Psoas muscle (tissue), 8 donors: Measurements from ENCODE around the gene NEIL1. TPM values are rescaled to one million over a fixed set of nuclear protein-coding genes. Genes with fewer than 3 reads are reported as not detected.

Source experiments
- ATAC-seq, 4 donors: fragments of 200-7000 bp; cut with Tn5 transposase; one replicate each; pipeline ENCODE4 v1.9.1; 2020; ENCODE audit warnings: moderate library complexity in 3 of 4, mild to moderate bottlenecking in 2 of 4
- DNase-seq, 2 donors: peaks; one replicate each; pipeline ENCODE4 v3.0.0-alpha.2; 2020
- H3K27ac ChIP-seq: fragments of 200-600 bp; one replicate; pipeline ENCODE4 v1.8.0; 2022
- H3K27me3 ChIP-seq, 3 donors: fragments of 200-600 bp in 1 of 3; one replicate each; pipeline versions ENCODE4 v1.6.1 to v1.8.0; 2013 to 2022; ENCODE audit warnings: low read length in 2 of 3, mild to moderate bottlenecking in 2 of 3, moderate library complexity in 1 of 3; ENCODE audit not compliant: insufficient read depth in 3 of 3
- H3K36me3 ChIP-seq, 2 donors: fragments of 200-600 bp in 1 of 2; one replicate each; pipeline versions ENCODE4 v1.6.1 to v1.8.0; 2013 to 2022; ENCODE audit warnings: low read depth in 1 of 2, mild to moderate bottlenecking in 1 of 2, moderate library complexity in 1 of 2; ENCODE audit not compliant: insufficient read depth in 1 of 2
- H3K4me1 ChIP-seq: fragments of 200-600 bp; one replicate; pipeline ENCODE4 v1.8.0; 2022
- H3K4me3 ChIP-seq: fragments of 200-600 bp; one replicate; pipeline ENCODE4 v1.8.0; 2022; ENCODE audit warnings: mild to moderate bottlenecking
- H3K9me3 ChIP-seq: fragments of 200-600 bp; one replicate; pipeline ENCODE4 v1.8.0; 2022
- WGBS, 3 donors: extraction: QIAGEN DNeasy Blood & Tissue Kit; methylation state at CpG; one replicate each; pipeline versions ENCODE4 v1.1.6 to v1.1.7; 2013; 5-methylcytosine and 5-hydroxymethylcytosine counted together
- intact Hi-C, 2 donors: fragments of 100-400 bp; cut with DNase I; formaldehyde crosslinking; loops; one replicate each; pipeline versions ENCODE4 v1.11.0 to v1.14.2; 2022
- polyA plus RNA-seq, 3 donors: library from polyadenylated mRNA; stranded (reverse); fragments of 200-250 nt; gene quantifications; one replicate each; pipeline ENCODE4 v1.2.3, GENCODE V29; 2013
- total RNA-seq, 4 donors: library from RNA; stranded (reverse); fragmentation: NEBNext Ultra II Directional in 2 of 4; extraction: Animal tissue kit (Norgen Biotek cat#: 25700) in 2 of 4; gene quantifications; one replicate each; pipeline versions ENCODE4 v1.2.1 to v1.2.4, GENCODE V29; 2021 to 2023
- TF ChIP-seq, protein P1 (sequence below): fragments of 200-600 bp; IDR thresholded peaks from one replicate; pipeline ENCODE4 v1.8.0; 2022; ENCODE audit warnings: antibody characterized with exemption
- donor health status: healthy with polysubstance abuse.
- donor health status: DM: no; HTN: no; CAD: no; lungs with moderate emphysema.
- donor health status: Bipolar disorder and iron deficiency.
- donor health status: healthy.
- donor health status: DM: yes; HTN: yes; CAD: no.
- donor health status: DM: no; HTN: no; CAD: no.
- donor health status: DM: no; HTN: no; CAD: no.
- donor health status: DM: yes; HTN: yes; CAD: no.

The NEIL1 gene
- total and polyA plus RNA-seq, 7 donors, result 3.2 to 11.3 (median 4.4) TPM

DNA sequence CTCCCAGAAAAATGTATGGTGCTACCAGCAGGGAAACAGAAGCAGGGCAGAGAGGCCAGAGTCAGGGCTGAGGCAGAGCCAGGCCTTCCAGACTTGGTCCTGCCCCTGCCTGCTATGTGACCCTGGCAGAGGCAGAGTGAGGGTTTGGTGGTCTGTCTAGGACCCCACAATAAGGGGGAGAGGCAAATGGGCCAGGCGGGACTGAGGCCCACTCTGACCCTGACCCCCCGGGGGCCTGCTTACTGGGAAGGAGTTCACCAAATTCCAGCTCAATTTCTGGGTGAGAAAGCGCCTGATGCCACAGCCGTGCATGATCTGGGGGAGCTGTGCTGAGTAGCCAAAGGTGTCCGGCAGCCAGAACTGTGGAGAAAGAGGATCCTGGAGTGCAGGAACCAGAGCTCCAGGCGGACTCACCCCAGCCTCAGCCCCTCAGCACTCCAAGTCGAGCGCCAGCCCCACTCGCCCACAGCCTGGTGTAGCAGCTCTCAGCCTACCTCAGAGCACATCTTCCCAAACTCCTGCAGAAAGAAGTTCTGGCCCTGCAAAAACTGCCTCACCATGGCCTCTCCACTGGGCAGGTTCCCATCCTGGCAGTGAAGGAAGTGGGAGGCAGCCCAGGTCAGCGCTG, 14.6 kb downstream of the NEIL1 start:
- WGBS, 3 donors, result 87 to 95% (median 91%) methylated on average over 10 of the region's 10 CpGs
- intact Hi-C loops, result loop anchor here in 1 of 2 donors (10.0 kb wide), 1 partner anchor 263 kb away; the partner anchor contains the start of gene SNUPN
- Histone ChIP-seq H3K9me3 (no peaks in the 10 kb centered on the region), H3K27me3 (no peaks in the 10 kb centered on the region), H3K4me3 (no peak overlapping the region), H3K4me1 (no peaks in the 10 kb centered on the region), H3K27ac (no peak overlapping the region), H3K36me3 (peaks cover 3 to 100% of the 10 kb centered on the region in 2 donors)
- TF ChIP-seq, protein P1, sequence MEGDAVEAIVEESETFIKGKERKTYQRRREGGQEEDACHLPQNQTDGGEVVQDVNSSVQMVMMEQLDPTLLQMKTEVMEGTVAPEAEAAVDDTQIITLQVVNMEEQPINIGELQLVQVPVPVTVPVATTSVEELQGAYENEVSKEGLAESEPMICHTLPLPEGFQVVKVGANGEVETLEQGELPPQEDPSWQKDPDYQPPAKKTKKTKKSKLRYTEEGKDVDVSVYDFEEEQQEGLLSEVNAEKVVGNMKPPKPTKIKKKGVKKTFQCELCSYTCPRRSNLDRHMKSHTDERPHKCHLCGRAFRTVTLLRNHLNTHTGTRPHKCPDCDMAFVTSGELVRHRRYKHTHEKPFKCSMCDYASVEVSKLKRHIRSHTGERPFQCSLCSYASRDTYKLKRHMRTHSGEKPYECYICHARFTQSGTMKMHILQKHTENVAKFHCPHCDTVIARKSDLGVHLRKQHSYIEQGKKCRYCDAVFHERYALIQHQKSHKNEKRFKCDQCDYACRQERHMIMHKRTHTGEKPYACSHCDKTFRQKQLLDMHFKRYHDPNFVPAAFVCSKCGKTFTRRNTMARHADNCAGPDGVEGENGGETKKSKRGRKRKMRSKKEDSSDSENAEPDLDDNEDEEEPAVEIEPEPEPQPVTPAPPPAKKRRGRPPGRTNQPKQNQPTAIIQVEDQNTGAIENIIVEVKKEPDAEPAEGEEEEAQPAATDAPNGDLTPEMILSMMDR, result no peak
- no peak for DNase-seq
- ATAC-seq, result no peak

- DNase-seq, result no peak
- no peak overlapping the region for H3K4me3 ChIP-seq
- WGBS, 3 donors, result 80 to 92% (median 87%) methylated on average over 13 of the region's 13 CpGs
- no peak overlapping the region for H3K27ac ChIP-seq
- H3K4me1 ChIP-seq, result peaks cover under 1% of the 10 kb centered on the region
- intact Hi-C loops, result loop anchor here in 1 of 2 donors (10.0 kb wide), 1 partner anchor 263 kb away; the partner anchor contains the start of gene SNUPN
- peaks cover 3 to 100% of the 10 kb centered on the region in 2 donors for H3K36me3 ChIP-seq
- no peaks in the 10 kb centered on the region for H3K9me3 ChIP-seq
- ATAC-seq, result no peak
- no peaks in the 10 kb centered on the region for H3K27me3 ChIP-seq
- TF ChIP-seq, protein P1, result no peak
Measured at GRCh38 chr15:75361989-75362641, 15.3 kb downstream of the NEIL1 start.

- no peak for ATAC-seq
- Histone ChIP-seq H3K4me3 (no peak overlapping the region), H3K9me3 (no peaks in the 10 kb centered on the region), H3K27ac (no peak overlapping the region), H3K4me1 (peaks cover 7% of the 10 kb centered on the region), H3K27me3 (no peaks in the 10 kb centered on the region), H3K36me3 (peaks cover 3 to 97% of the 10 kb centered on the region in 2 donors)
- WGBS, 3 donors, result 75 to 82% (median 78%) methylated on average over 5 to 7 of the region's 7 CpGs
- intact Hi-C loops, result loop anchor here in 1 of 2 donors (10.0 kb wide), 1 partner anchor 262 kb away; the partner anchor contains the start of gene SNUPN
- TF ChIP-seq, protein P1, result no peak
- no peak for DNase-seq
Measured at GRCh38 chr15:75362642-75363249, 15.9 kb downstream of the NEIL1 start.

DNA sequence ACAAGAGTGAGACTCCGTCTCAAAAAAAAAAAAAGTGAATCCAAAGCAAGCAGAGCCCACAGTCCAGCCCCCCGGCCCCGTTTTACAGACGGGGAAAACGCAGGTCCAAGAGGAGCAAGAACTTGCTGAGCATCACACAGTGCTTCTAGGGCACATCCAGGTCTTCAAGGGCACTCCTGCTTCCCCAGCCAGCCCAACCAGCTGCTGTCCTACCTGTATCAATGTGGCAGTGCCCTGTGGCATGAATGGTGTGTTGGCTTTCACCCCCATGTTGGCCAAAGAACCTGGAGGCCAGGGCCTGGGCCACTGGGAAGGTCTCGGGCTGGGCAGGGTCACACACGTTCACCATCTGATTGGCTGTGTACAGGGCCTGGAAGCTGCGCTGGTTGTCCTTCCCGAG, 16.9 kb downstream of the NEIL1 start:
- no peak for DNase-seq
- H3K27ac ChIP-seq, result no peak overlapping the region
- peaks cover 3 to 86% of the 10 kb centered on the region in 2 donors for H3K36me3 ChIP-seq
- H3K4me1 ChIP-seq, result peaks cover 7% of the 10 kb centered on the region
- H3K27me3 ChIP-seq, result no peaks in the 10 kb centered on the region
- no peaks in the 10 kb centered on the region for H3K9me3 ChIP-seq
- H3K4me3 ChIP-seq, result no peak overlapping the region
- intact Hi-C loops, result loop anchor here in 1 of 2 donors (10.0 kb wide), 1 partner anchor 261 kb away; the partner anchor contains the start of gene SNUPN
- 82 to 93% (median 84%) methylated on average over 9 of the region's 9 CpGs for WGBS, 3 donors
- TF ChIP-seq, protein P1, result no peak
- ATAC-seq, result no peak
